Prostate gland (tissue), 2 donors: ENCODE results near the gene NR0B2.

Experiments
- CTCF ChIP-seq, 4 experiments: fragments of 200-600 bp in 2 of 4; fragments of 450-650 bp in 2 of 4; sonication (generic) in 2 of 4; IDR thresholded peaks; 1 replicate in 3 of 4; 2 replicates in 1 of 4; pipeline ENCODE4 v1.5.1; 2016 to 2019; ENCODE audit warnings: antibody characterized with exemption in 4 of 4, mild to moderate bottlenecking in 2 of 4, moderate library complexity in 2 of 4
- POLR2A ChIP-seq: fragments of 450-650 bp; IDR thresholded peaks from one replicate; pipeline ENCODE4 v1.6.1; 2016; ENCODE audit warnings: antibody characterized with exemption, mild to moderate bottlenecking
- POLR2AphosphoS5 ChIP-seq: sonication (generic); formaldehyde crosslinking; IDR thresholded peaks from one replicate; pipeline ENCODE4 v1.6.1; 2017; ENCODE audit warnings: antibody characterized with exemption

GRCh38 chr1:26949926-26950319, 36.1 kb upstream of the NR0B2 start:
- no peak for TF ChIP-seq CTCF (IDR thresholded peaks at IDR 0.05)
- TF ChIP-seq POLR2A: no peak
- TF ChIP-seq POLR2AphosphoS5: no peak
